ENCODE measurements around the gene CDRT15L2.
"Not testable (repeated sequence)": the region's sequence is repeated elsewhere in the genome, so short reads cannot be mapped to it uniquely, and the experiment has no call there.

Gene CDRT15L2

DNA sequence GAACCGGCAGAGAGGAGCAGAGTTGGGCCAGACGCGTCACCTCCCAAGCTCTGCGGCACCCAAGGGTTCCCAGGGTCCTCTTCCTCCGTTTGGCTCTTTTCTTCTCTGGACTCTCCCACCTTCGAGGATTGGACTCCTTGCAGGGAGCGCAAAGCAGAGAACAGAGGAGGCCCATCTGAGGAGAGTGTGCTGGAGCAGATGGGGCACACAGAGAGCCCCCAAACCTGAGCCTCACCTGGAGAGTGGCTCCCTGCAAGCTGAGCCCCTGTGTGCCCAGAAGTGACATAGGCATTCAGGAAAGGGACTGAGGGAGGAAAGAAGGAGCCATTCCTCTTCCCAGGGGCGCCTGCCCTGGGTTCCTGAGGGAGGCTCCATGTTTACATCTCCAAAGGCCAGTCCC, 6.3 kb upstream of the CDRT15L2 start:
- DNase-seq (ENCODE audit: low read depth in 3 of 3), result not testable (repeated sequence)

DNA sequence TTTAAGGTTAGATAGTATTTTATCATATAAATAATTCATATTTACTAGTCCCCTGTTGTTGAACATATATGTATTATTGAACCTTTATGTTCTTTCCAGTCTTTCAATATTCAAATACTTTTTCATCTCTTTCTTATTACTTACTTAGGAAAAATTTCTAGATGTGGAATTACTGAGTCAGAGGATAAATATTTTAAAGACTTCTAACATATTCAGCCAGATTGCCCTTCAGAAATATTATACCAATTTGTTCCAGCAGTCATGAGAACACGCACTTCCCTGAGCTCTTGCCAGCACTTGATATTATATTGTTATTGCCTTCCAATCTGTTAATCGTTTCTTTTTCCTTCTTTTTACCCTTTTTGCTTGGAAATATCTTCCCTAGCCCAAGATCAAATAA, 4.5 kb upstream of the CDRT15L2 start:
- not testable (repeated sequence) for DNase-seq (ENCODE audit: low read depth in 3 of 3)

DNA sequence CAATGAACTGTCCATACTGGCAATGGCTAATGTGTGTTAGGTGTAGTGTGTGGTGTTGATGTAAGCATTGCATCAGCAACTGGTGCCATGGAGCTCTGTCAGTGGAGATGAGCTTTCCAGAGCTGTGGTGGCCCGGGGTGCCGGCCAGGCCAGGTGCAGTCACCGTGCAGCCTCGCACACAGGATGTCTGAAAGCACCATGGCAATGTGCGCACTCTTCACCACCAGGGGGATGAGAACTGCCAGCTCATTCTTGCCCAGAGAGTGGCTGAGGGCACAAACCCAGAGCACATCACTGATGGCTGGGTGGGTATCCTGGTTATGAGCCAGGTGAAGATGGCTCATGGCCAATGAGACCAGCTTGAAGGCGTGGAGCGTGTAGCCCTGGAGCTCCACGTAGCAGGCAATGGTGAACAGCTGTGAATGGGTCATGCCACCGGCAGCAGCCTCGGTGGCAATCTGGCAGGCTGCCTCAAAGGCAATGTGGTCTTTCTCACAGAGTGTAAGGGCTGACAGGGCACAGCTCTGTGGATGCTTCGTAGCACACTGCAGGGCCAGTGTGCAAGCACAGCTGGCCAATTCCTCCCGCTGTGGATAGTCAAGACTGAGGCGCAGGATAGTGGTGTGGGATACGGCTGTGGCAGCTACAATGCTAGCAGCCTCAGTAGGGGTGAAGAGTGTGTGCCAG, 4.5 kb downstream of the CDRT15L2 start:
- not testable (repeated sequence) for DNase-seq (ENCODE audit: low read depth in 3 of 3)

DNA sequence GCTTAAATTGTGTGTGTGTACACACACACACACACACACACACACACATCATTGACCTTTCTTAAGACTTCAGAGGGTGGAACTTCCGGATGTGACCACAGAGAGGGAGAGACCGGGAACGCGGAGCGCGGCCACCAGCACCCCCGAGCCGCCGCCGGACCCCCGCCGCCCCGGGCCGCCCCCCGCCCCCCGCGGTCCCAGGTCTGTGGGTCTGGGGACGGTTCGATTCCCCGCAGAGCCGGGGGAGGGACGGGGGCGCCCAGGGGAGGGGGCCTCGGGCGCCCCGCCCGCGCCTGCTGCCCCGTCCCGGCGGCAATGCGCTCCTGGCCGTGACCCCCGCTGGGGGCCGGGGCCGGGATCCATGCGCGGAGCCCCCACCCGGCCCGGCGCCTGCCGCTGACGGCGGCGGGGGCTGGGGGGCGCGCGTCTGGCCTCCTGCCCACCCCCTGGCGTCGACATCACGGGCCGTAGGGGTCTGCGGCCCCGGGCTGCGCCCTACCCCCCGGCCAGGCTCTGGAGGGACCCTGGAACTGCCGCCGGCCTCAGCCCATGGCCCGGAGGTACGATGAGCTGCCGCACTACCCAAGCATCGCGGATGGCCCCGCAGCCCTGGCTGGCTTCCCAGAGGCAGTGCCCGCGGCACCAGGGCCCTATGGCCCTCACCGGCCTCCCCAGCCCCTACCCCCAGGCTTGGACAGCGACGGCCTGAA, 9.4 kb downstream of the CDRT15L2 start:
- not testable (repeated sequence) for DNase-seq (ENCODE audit: low read depth in 3 of 3)

DNA sequence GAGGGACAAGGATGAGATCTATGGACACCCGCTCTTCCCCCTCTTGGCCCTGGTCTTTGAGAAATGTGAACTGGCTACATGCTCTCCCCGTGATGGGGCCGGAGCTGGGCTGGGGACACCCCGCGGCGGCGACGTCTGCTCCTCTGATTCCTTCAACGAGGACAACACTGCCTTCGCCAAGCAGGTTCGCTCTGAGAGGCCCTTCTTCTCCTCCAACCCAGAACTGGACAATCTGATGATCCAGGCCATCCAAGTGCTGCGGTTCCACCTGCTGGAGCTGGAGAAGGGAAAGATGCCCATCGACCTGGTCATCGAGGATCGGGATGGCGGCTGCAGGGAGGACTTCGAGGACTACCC, 9.9 kb downstream of the CDRT15L2 start:
- not testable (repeated sequence) for DNase-seq (ENCODE audit: low read depth in 3 of 3)

DNA sequence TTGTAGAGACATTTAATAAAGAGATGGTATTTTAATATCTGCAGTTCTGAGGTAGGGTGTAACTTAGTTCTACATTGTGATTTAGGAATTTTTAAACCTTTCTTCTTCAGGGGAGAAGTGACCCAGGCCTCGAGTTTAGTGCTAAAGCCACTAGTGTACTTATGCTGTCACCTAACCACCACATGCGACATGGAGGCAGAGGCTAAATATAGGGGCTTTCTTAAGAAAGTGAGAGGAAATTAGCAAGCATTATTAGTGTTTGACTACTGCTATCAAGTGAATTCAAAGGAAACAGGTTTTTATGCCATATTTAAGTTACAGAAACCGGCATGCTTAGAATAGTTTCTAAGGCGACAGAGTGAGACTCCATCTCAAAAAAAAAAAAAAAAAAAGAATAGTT, 11.5 kb downstream of the CDRT15L2 start:
- not testable (repeated sequence) for DNase-seq (ENCODE audit: low read depth in 3 of 3)

DNA sequence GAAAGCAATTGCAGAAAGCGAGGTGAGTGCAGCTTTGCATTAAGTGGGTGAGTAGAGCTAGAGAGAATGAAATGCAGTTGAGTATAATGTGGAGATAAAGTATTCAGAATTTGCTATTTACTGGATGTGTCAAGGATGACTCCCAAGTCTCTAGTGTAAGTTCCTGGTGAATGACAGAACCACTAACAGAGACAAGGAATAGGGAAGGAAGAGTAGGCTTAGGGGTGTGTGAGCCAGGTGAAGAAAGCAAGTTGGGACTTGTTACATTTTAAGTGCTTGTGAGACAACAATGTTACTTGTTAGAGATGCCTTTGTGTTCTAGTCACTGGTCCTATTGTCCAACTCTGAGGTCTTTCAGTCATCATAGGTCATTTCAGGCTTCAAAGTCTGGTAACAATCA, 26.0 kb downstream of the CDRT15L2 start:
- not testable (repeated sequence) for DNase-seq (ENCODE audit: low read depth in 3 of 3)

DNA sequence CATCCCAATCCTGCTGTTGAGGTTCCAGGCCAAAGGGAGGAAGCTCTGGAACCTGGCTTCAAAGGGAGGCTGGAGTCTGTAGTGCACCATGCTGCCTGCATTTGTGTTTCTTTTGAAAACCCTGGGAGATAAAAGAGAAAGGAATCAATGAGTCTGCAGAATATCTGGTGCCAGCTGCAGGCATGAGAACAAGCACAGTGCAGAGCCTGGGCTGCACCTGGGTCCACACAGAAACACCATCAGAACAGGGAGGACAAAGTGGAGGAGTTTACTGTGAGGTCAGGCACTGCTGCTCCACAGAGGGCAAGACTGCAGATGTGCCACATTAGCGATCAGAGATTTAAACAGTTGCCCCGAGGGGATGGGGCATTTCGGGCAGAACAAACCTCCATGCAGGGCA, 30.0 kb downstream of the CDRT15L2 start:
- DNase-seq (ENCODE audit: low read depth in 3 of 3), result not testable (repeated sequence)

DNA sequence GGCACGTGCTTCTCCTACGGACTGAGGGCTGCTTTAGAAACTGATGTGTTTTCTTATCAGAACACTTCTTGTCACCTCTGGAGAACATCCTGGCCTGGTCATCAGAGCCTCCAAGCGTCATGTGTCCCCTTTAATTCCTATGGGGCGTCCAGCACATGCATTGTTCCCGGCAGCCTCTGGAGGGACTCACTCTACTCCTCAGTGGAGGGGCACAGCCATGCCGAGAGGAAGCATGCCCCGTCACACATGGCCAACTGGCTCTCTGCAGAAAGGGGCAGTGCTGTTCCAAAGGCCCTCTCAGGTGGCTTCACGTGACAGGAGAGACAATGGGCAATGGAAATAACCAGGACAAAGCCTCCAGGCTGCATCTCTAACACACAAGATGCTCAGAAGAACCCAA, 31.8 kb downstream of the CDRT15L2 start:
- DNase-seq (ENCODE audit: low read depth in 3 of 3), result no peak

DNA sequence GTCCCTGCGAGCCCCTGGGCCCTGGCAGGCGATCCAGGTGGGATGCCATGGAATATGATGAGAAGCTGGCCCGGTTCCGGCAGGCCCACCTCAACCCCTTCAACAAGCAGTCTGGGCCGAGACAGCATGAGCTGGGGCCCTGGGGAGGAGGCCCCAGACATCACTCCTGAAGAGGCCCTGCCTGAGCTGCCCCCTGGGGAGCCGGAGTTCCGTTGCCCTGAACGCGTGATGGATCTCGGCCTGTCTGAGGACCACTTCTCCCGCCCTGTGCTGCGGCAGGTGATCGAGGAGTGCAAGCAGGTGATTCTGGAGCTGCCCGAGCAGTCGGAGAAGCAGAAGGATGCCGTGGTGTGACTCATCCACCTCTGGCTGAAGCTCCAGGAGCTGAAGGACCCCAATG, 33.1 kb downstream of the CDRT15L2 start:
- DNase-seq (ENCODE audit: low read depth in 3 of 3), result no peak

DNA sequence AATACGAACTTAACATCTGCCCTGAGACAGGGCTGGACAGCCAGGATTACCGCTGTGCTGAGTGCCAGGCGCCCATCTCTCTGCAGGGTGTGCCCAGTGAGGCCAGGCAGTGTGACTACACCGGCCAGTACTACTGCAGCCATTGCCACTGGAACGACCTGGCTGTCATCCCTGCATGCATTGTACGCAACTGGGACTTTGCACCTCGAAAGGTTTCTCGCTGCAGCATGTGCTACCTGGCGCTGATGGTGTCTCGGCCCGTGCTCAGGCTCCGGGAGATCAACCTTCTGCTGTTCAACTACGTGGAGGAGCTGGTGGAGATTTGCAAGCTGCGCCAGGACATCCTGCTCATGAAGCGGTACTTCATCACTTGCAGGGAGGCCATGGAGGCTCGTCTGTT, 33.7 kb downstream of the CDRT15L2 start:
- no peak for DNase-seq (ENCODE audit: low read depth in 3 of 3)

DNA sequence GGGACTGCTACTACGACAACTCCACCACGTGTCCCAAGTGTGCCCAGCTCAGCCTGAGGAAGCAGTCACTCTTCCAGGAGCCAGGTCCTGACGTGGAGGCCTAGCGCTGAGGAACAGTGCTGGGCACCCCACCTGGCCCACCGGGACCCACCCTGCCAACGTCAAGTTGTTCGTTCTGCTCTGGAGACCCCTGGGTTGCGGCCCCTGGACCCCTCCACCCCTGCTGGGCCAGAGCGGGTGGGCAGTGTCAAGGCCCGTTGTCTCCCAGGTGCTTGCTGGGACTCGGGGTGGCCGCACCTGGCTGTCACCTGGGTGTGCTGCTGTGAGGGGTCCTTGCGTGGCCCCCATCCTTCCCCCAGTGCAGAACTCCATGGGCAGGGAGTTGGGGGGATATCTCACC, 34.4 kb downstream of the CDRT15L2 start:
- DNase-seq (ENCODE audit: low read depth in 3 of 3), result no peak

DNA sequence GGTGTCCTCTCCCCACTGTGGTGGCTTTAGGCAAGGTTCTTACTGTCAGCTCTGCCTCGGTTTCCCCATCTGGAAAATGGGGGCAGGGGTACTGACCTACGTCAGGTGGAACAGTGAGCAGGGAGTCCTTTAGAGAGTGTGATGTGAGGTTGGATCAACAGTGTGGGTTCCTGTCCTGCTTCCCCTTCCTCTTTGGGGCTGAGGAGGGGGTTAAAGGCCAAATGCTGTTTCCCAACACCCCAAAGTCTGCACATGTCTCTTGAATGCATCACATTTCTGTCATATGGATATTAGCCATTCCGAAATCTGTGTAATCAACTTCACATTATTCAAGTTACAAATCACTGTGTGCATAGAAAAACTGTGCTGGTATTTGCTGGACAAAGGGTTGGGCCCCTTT, 35.9 kb downstream of the CDRT15L2 start:
- not testable (repeated sequence) for DNase-seq (ENCODE audit: low read depth in 3 of 3)
